PFSK-1 (cell line): ENCODE measurements around the gene TEPSIN.

Source experiments
- FOXP2 ChIP-seq: optimal IDR thresholded peaks from 2 replicates; pipeline ENCODE3; 2011; ENCODE audit warnings: borderline replicate concordance, control low read depth, inconsistent platforms; ENCODE audit not compliant: insufficient read depth; ENCODE audit errors: extremely low read length, extremely low read depth
- POLR2AphosphoS5 ChIP-seq: IDR thresholded peaks from 2 replicates; pipeline ENCODE4 v1.6.1; 2012; ENCODE audit warnings: low read depth, mild to moderate bottlenecking, control low read depth, low read length, moderate library complexity
- REST ChIP-seq, 2 experiments: IDR thresholded peaks; 2 replicates each; pipeline versions ENCODE4 v1.6.1 to v1.8.0; 2011 to 2012; ENCODE audit warnings: low read depth in 2 of 2, low read length in 2 of 2, control low read depth in 1 of 2, inconsistent platforms in 1 of 2, mild to moderate bottlenecking in 1 of 2, moderate library complexity in 1 of 2; ENCODE audit not compliant: insufficient read depth in 1 of 2
- SIN3A ChIP-seq: IDR thresholded peaks from 2 replicates; pipeline ENCODE4 v1.6.1; 2012; ENCODE audit warnings: mild to moderate bottlenecking, low read length, moderate library complexity, borderline replicate concordance; ENCODE audit not compliant: insufficient read depth
- TAF1 ChIP-seq: IDR thresholded peaks from 2 replicates; pipeline ENCODE4 v1.6.1; 2012; ENCODE audit warnings: low read length, control low read depth, borderline replicate concordance; ENCODE audit not compliant: insufficient read depth

TEPSIN gene

GRCh38 chr17:81244358-81245023 lies 5.6 kb upstream of the TEPSIN start:
- no peak for TF ChIP-seq TAF1
- no peak for TF ChIP-seq SIN3A
- no peak for TF ChIP-seq REST (IDR thresholded peaks at IDR 0.05; ENCODE audit: insufficient read depth in 1 of 2, low read depth in 2 of 2, low read length in 2 of 2)
- peak; percentile 40 for TF ChIP-seq FOXP2
- TF ChIP-seq POLR2AphosphoS5, result 0 out of 2 replicates have a peak, but pooled peaks have one; percentile 12

- no peak for TF ChIP-seq FOXP2
- TF ChIP-seq REST (IDR thresholded peaks at IDR 0.05; ENCODE audit: insufficient read depth in 1 of 2, low read depth in 2 of 2, low read length in 2 of 2), result no peak
- TF ChIP-seq TAF1, result no peak
- TF ChIP-seq POLR2AphosphoS5, result no peak; the same call in 1 of the 2 replicates
- no peak for TF ChIP-seq SIN3A
Observed at GRCh38 chr17:81243333-81243664, 4.4 kb upstream of the TEPSIN start.

- TF ChIP-seq SIN3A (no peak), POLR2AphosphoS5 (0 out of 2 replicates have a peak, but pooled peaks have one; percentile 19), REST (IDR thresholded peaks at IDR 0.05; ENCODE audit: insufficient read depth in 1 of 2, low read depth in 2 of 2, low read length in 2 of 2) (peak in 1 of 2 experiments; percentile 66; a peak in 2 of 4 replicates), TAF1 (no peak), FOXP2 (no peak)
Observed at GRCh38 chr17:81242421-81243332, 3.8 kb upstream of the TEPSIN start.

- no peak for TF ChIP-seq TAF1
- TF ChIP-seq POLR2AphosphoS5, result peak; percentile 9; the same call in 1 of the 2 replicates
- no peak for TF ChIP-seq SIN3A
- no peak for TF ChIP-seq FOXP2
- TF ChIP-seq REST (IDR thresholded peaks at IDR 0.05; ENCODE audit: insufficient read depth in 1 of 2, low read depth in 2 of 2, low read length in 2 of 2), result no peak
Observed at GRCh38 chr17:81241648-81242420, 3.0 kb upstream of the TEPSIN start.
